Gastrocnemius medialis (tissue), 4 donors: ENCODE results near the gene RIPOR1.

Experiments used
- POLR2A ChIP-seq, 2 donors: fragments of 450-650 bp; IDR thresholded peaks; one replicate each; pipeline ENCODE4 v1.6.1; 2017; ENCODE audit warnings: antibody characterized with exemption in 2 of 2, mild to moderate bottlenecking in 2 of 2, moderate library complexity in 2 of 2
- TF ChIP-seq, protein P1 (sequence below), 5 experiments: fragments of 450-650 bp in 3 of 5; fragments of 200-600 bp in 2 of 5; sonication (generic) in 2 of 5; IDR thresholded peaks in 4 of 5; conservative IDR thresholded peaks in 1 of 5; 1 replicate in 4 of 5; 2 replicates in 1 of 5; pipeline ENCODE4 v1.5.1; 2016 to 2019; ENCODE audit warnings: antibody characterized with exemption in 5 of 5, mild to moderate bottlenecking in 3 of 5, moderate library complexity in 3 of 5

DNA sequence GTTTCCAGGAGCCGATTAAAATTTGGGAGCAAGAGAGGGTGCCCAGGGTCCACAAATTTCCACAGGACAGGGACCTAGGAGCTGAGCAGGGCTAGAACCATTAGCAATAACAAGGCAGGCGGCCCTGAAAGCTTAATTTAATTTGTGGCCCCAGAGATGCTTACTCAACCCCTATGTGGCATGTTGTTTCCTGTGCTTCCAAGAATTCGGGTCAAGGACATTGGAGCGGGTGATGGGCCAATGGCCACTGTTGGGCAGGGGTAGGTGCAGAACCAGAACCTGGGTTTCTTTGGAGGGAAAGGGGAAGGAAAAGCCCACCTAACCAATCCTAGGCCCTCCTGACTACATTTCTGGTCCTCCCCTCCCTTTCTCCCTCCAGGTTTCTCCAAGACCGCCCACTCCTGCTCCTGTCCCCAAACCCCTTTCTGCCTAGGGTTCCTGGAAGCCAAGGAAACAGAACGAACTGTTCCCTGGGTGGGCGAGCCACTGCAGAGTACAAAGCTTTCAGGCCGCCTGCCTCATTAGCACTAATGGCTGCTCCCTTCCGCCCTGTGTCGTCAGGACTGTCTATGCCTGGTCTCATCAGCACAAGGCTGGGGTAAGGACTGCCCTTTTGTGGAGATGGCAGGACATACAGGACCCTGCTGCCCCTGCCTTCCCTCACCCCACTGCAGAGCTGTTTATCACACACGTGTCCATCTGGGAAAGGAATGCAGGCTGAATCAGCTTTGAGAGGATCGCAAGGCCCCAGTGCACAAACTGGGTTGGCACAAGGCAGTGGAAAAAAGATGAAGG lies 44.7 kb upstream of the RIPOR1 start:
- TF ChIP-seq, protein P1, sequence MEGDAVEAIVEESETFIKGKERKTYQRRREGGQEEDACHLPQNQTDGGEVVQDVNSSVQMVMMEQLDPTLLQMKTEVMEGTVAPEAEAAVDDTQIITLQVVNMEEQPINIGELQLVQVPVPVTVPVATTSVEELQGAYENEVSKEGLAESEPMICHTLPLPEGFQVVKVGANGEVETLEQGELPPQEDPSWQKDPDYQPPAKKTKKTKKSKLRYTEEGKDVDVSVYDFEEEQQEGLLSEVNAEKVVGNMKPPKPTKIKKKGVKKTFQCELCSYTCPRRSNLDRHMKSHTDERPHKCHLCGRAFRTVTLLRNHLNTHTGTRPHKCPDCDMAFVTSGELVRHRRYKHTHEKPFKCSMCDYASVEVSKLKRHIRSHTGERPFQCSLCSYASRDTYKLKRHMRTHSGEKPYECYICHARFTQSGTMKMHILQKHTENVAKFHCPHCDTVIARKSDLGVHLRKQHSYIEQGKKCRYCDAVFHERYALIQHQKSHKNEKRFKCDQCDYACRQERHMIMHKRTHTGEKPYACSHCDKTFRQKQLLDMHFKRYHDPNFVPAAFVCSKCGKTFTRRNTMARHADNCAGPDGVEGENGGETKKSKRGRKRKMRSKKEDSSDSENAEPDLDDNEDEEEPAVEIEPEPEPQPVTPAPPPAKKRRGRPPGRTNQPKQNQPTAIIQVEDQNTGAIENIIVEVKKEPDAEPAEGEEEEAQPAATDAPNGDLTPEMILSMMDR (IDR thresholded peaks at IDR 0.05 in 4 of 5, conservative IDR thresholded peaks at IDR 0.05 in 1 of 5) = no peak
- TF ChIP-seq POLR2A (IDR thresholded peaks at IDR 0.05) = no peak
